ENCODE measurements around the gene SNUPN.

GRCh38 chr15:75666823-75667501 is 41.4 kb upstream of the SNUPN start:
- TF ChIP-seq EZH2phosphoT487 (IDR thresholded peaks at IDR 0.05; ENCODE audit: low read length), result no peak
- no peak for TF ChIP-seq CTCF (IDR thresholded peaks at IDR 0.05; ENCODE audit: low read length)
